ENCODE results near the gene ATXN1.

DNA sequence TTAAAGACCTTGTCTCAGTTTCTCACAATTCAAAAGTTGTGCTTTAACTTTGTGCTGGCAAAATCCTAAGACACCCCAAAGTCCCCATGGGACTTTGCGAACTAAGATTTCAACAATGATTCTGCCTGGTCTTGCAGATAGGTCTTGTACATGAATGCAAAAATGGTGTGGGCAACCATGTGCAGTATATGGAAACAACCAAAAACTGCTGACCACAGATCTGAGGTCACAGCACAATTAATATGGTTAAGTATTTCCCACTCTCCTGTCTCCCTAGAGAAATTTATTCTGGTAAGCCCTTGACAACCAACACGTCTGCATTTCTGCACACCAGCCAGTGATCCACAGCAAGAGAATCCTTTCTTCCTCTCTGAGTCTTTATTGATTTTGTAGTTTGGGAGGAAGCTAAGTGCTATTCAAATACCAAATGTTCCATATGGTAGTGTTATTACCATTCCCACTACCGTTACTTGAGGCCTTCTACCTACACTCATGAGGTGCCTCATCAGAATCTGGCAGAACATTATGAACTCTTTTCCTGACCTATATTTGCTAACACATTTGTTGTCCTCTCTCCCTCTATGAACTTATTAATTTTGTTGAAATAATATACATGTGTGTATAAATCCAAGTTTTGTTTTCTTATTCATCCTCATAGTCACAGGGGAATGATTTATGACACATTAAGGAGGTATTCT, 178.7 kb downstream of the ATXN1 start:
- TF ChIP-seq POLR2A (IDR thresholded peaks at IDR 0.05; ENCODE audit: low read length) (no peak), GATA1 (IDR thresholded peaks at IDR 0.05; ENCODE audit: low read depth, low read length) (no peak)
